Testis (tissue), 3 donors: ENCODE data around the gene OR6S1. TPM values are rescaled to one million over a fixed set of nuclear protein-coding genes. Genes with fewer than 3 reads are reported as not detected.

Experiments used
- DNase-seq: peaks from one replicate; pipeline ENCODE4 v3.0.0-alpha.2; 2019
- H3K27ac ChIP-seq, 2 donors: fragments of 200-600 bp; sonication (generic); one replicate each; pipeline ENCODE4 v1.5.1; 2019
- H3K27me3 ChIP-seq: fragments of 200-600 bp; sonication (generic); one replicate; pipeline ENCODE4 v1.5.1; 2019
- H3K36me3 ChIP-seq: fragments of 200-600 bp; sonication (generic); one replicate; pipeline ENCODE4 v1.5.1; 2017; ENCODE audit warnings: low read depth; ENCODE audit errors: missing control alignments
- H3K4me1 ChIP-seq: fragments of 200-600 bp; sonication (generic); one replicate; pipeline ENCODE4 v1.5.1; 2019
- H3K4me3 ChIP-seq, 2 donors: fragments of 200-600 bp; sonication (generic); one replicate each; pipeline ENCODE4 v1.5.1; 2017 to 2019
- H3K9me3 ChIP-seq: fragments of 200-600 bp; sonication (generic); one replicate; pipeline ENCODE4 v1.5.1; 2017
- POLR2A ChIP-seq: fragments of 450-650 bp; IDR thresholded peaks from one replicate; pipeline ENCODE4 v1.6.1; 2017; ENCODE audit warnings: antibody characterized with exemption, mild to moderate bottlenecking, moderate library complexity
- WGBS, 2 donors: methylation state at CpG; one replicate each; pipeline ENCODE4 v1.1.5; 2018; 5-methylcytosine and 5-hydroxymethylcytosine counted together
- intact Hi-C: fragments of 100-400 bp; cut with DNase I; formaldehyde crosslinking; loops from one replicate; pipeline ENCODE4 v1.15.1; 2023; ENCODE audit warnings: low total_unique reads
- polyA plus RNA-seq: library from polyadenylated mRNA; stranded (reverse); fragments of 350-450 nt; fragmentation: Illumina TruSeq; extraction: RNeasy Lipid Tissue Mini Kit (QIAGEN cat#74804); gene quantifications from one replicate; pipeline ENCODE4 v1.2.3, GENCODE V29; 2014; ENCODE audit warnings: low read depth, low replicate concordance; ENCODE audit not compliant: insufficient read depth
- total RNA-seq, 2 donors: library from RNA; depleted of rRNA; stranded (reverse); fragments of >200 nt; gene quantifications; one replicate each; pipeline ENCODE4 v1.2.3, GENCODE V29; 2016
- TF ChIP-seq, protein P1 (sequence below), 3 experiments: fragments of 450-650 bp in 2 of 3; fragments of 200-600 bp in 1 of 3; sonication (generic) in 1 of 3; IDR thresholded peaks; one replicate each; pipeline ENCODE4 v1.5.1; 2016 to 2019; ENCODE audit warnings: antibody characterized with exemption in 3 of 3, mild to moderate bottlenecking in 2 of 3, moderate library complexity in 1 of 3

The OR6S1 gene
- total and polyA plus RNA-seq, 3 donors from 2014 or later, result 0.68 TPM; not detected in 2

DNA sequence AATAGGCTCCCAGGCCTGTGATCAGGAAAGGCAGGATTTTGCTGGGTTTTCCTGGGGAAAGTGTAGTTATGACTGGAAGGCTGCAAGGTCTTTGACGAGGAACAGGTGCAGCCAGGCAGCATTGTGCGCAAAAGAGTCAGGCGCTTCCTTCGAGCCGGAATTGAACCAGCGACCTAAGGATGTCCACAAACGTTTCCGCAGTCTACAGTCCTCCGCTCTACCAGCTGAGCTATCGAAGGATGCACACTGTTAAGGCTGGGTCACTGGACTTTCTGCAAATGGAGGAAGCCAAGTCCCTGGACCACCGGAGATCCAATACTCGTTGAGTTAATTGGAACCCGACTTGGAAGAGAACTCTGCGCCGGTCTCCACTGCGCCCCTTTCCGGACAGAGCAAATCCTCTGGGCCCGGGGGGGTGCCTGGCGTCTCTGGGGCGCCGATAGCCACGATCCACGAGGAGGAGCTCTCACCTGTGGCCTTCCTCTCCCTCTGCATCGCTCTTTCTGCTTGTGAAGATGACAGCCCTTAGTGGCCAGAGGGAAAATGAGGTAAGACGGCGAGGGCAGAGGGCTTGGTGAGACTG, 18.4 kb upstream of the OR6S1 start:
- no peaks in the 10 kb centered on the region for H3K4me1 ChIP-seq
- H3K4me3 ChIP-seq, result no peak overlapping the region
- no peak overlapping the region for H3K27ac ChIP-seq
- TF ChIP-seq POLR2A, result no peak
- TF ChIP-seq, protein P1, sequence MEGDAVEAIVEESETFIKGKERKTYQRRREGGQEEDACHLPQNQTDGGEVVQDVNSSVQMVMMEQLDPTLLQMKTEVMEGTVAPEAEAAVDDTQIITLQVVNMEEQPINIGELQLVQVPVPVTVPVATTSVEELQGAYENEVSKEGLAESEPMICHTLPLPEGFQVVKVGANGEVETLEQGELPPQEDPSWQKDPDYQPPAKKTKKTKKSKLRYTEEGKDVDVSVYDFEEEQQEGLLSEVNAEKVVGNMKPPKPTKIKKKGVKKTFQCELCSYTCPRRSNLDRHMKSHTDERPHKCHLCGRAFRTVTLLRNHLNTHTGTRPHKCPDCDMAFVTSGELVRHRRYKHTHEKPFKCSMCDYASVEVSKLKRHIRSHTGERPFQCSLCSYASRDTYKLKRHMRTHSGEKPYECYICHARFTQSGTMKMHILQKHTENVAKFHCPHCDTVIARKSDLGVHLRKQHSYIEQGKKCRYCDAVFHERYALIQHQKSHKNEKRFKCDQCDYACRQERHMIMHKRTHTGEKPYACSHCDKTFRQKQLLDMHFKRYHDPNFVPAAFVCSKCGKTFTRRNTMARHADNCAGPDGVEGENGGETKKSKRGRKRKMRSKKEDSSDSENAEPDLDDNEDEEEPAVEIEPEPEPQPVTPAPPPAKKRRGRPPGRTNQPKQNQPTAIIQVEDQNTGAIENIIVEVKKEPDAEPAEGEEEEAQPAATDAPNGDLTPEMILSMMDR (IDR thresholded peaks at IDR 0.05), result no peak
- DNase-seq, result no peak
- intact Hi-C loops, result no loop called here
- no peaks in the 10 kb centered on the region for H3K27me3 ChIP-seq
- 47 to 70% methylated on average over 26 of the region's 26 CpGs for WGBS, 2 donors
- no peaks in the 10 kb centered on the region for H3K36me3 ChIP-seq
- no peaks in the 10 kb centered on the region for H3K9me3 ChIP-seq

DNA sequence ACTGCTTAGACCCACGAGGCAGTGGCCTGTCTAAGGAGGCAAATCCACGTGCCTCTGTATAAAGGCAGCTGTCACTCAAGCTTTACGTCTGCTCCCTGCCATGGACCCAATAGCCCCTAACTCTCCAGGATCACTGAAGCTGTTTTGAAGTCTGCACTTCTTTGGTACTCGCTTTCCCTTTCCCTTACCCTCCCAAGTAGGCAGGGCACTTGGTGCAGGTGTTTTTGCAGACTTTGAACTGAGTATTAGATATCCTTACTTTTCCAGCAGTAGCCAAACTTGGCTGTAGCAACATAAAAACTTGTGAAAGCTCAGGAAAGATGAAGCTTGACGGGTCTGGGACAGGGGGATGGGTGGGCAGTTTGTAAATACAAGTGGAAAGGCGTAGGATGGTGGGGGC, 17.8 kb upstream of the OR6S1 start:
- TF ChIP-seq POLR2A, result no peak
- TF ChIP-seq, protein P1 (IDR thresholded peaks at IDR 0.05), result no peak
- no peak overlapping the region for H3K27ac ChIP-seq
- intact Hi-C loops, result no loop called here
- H3K27me3 ChIP-seq, result no peaks in the 10 kb centered on the region
- 80 to 82% methylated on average over 6 of the region's 6 CpGs for WGBS, 2 donors
- no peak overlapping the region for H3K4me3 ChIP-seq
- no peaks in the 10 kb centered on the region for H3K4me1 ChIP-seq
- no peak for DNase-seq
- no peaks in the 10 kb centered on the region for H3K36me3 ChIP-seq
- no peaks in the 10 kb centered on the region for H3K9me3 ChIP-seq

DNA sequence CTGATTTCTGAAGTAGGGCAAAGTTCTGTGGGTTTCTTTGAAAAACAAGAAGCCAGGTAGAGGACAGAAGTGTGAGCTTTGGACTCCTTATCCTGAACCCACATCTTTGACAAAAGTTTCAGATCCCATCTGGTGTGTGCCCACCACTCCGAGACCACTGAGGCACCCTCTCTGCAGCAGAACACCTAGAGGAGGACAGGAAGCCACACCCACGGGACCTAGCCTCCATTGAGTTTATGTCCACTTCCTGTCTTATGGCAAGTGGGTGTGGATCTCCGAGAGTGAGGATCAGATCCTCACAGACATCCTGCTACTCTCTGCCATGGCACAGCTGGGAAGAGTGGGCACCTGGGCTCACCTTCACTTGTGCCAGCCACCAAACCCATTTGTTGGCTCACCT, 16.8 kb upstream of the OR6S1 start:
- Histone ChIP-seq H3K27me3 (no peaks in the 10 kb centered on the region), H3K27ac (no peak overlapping the region), H3K36me3 (no peaks in the 10 kb centered on the region), H3K4me3 (no peak overlapping the region), H3K4me1 (no peaks in the 10 kb centered on the region), H3K9me3 (no peaks in the 10 kb centered on the region)
- WGBS, 2 donors, result 72 to 100% methylated on average over 2 to 3 of the region's 3 CpGs
- intact Hi-C loops, result no loop called here
- DNase-seq, result no peak
- TF ChIP-seq POLR2A, result no peak
- TF ChIP-seq, protein P1 (IDR thresholded peaks at IDR 0.05), result no peak

DNA sequence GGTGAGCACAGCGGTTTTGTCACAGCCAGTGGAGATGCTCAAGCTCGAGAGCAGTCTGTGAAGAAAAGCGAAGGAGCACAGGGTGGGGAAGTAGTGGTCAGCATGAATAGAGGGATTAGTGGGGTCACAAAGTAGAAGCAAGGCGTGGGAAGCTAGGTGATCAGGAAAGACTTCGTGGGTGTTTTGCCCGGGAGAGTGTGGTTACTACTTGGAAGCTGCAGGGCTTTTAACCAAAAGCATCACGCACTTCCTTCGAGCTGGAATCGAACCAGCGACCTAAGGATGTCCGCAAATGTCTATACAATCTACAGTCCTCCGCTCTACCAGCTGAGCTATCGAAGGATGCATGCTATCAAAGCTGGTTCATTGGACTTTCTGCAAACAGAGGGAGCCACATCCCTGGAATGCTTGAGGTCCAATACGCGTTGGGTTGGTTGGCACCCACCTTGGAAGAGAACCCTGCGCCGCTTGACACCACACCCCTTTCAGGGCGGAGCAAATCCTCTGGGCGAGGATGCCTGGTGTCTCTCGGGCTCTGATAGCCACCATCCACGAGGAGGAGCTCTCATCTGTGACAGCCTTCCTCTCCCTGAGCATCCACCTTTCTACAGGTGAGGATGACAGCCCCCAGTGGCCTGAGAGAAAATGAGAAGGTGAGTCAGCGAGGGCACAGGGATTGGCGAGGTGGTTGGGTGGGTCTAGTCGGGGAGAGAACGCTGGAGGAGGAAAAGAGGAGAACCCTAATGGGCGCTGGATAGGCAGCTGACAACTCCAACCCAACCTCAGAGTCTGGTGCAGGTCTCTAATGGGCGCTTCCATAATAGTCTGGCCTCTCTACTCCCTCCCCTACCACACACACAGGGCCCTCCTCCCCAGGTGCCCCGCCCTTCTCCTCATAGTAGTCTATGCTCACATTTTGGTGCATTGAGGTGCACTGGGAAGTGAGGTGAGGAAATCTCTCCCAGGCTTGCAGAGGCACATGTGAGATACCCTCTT, 16.0 kb upstream of the OR6S1 start:
- no peaks in the 10 kb centered on the region for H3K4me1 ChIP-seq
- no peaks in the 10 kb centered on the region for H3K9me3 ChIP-seq
- H3K27ac ChIP-seq, result no peak overlapping the region
- no peaks in the 10 kb centered on the region for H3K27me3 ChIP-seq
- H3K36me3 ChIP-seq, result no peaks in the 10 kb centered on the region
- TF ChIP-seq POLR2A, result no peak
- TF ChIP-seq, protein P1 (IDR thresholded peaks at IDR 0.05), result no peak
- DNase-seq, result no peak
- no peak overlapping the region for H3K4me3 ChIP-seq
- 47% methylated on average over 24 to 28 of the region's 28 CpGs for WGBS, 2 donors
- intact Hi-C loops, result no loop called here
